Uterus (tissue), 2 donors: Measurements from ENCODE around the gene SHISA5.

Source experiments
- CTCF ChIP-seq, 4 experiments: fragments of 200-600 bp in 2 of 4; fragments of 450-650 bp in 2 of 4; sonication (generic) in 2 of 4; IDR thresholded peaks; one replicate each; pipeline ENCODE4 v1.5.1; 2016 to 2019; ENCODE audit warnings: antibody characterized with exemption in 4 of 4, mild to moderate bottlenecking in 2 of 4, moderate library complexity in 1 of 4
- POLR2A ChIP-seq, 2 donors: fragments of 450-650 bp; IDR thresholded peaks; one replicate each; pipeline ENCODE4 v1.6.1; 2016; ENCODE audit warnings: antibody characterized with exemption in 2 of 2, mild to moderate bottlenecking in 1 of 2, moderate library complexity in 1 of 2

- TF ChIP-seq CTCF (IDR thresholded peaks at IDR 0.05), result no peak
- TF ChIP-seq POLR2A (IDR thresholded peaks at IDR 0.05), result no peak
Measured at GRCh38 chr3:48466386-48467109, 37.4 kb downstream of the SHISA5 start.
